Activated naive CD4-positive, alpha-beta T cell treated with anti-CD3 and anti-CD28 coated beads, Interleukin-2, amount 50 U/mL, for 24 hours (primary cell): ENCODE results near the gene GNAS.

Source experiments
- H3K27ac Mint-ChIP-seq: one replicate; pipeline ENCODE4 v1.8.0; 2021; ENCODE audit warnings: mild to moderate bottlenecking, mixed read lengths
- H3K27me3 Mint-ChIP-seq: one replicate; pipeline ENCODE4 v1.8.0; 2021; ENCODE audit warnings: mixed read lengths
- H3K36me3 Mint-ChIP-seq: one replicate; pipeline ENCODE4 v1.8.0; 2021; ENCODE audit warnings: mixed read lengths
- H3K4me1 Mint-ChIP-seq: one replicate; pipeline ENCODE4 v1.8.0; 2021; ENCODE audit warnings: mixed read lengths
- H3K4me3 Mint-ChIP-seq: one replicate; pipeline ENCODE4 v1.8.0; 2021; ENCODE audit warnings: mild to moderate bottlenecking, mixed read lengths
- H3K9me3 Mint-ChIP-seq: one replicate; pipeline ENCODE4 v1.8.0; 2021; ENCODE audit warnings: mixed read lengths

Gene GNAS

GRCh38 chr20:58840816-58841538 lies 11.5 kb upstream of the GNAS start:
- H3K27me3 Mint-ChIP-seq, result peaks cover 15% of the 10 kb centered on the region

GRCh38 chr20:58841539-58842264 lies 10.8 kb upstream of the GNAS start:
- H3K9me3 Mint-ChIP-seq, result no peaks in the 10 kb centered on the region
- no peak overlapping the region for H3K27ac Mint-ChIP-seq
- peaks cover 15% of the 10 kb centered on the region for H3K27me3 Mint-ChIP-seq
- H3K36me3 Mint-ChIP-seq, result no peaks in the 10 kb centered on the region
- H3K4me1 Mint-ChIP-seq, result peaks cover 8% of the 10 kb centered on the region
- H3K4me3 Mint-ChIP-seq, result no peak overlapping the region

More at GRCh38 chr20:58840816-58841538, 11.5 kb upstream of the GNAS start:
- Mint-ChIP-seq H3K36me3 (no peaks in the 10 kb centered on the region), H3K4me1 (peaks cover 8% of the 10 kb centered on the region), H3K9me3 (no peaks in the 10 kb centered on the region), H3K4me3 (no peak overlapping the region), H3K27ac (no peak overlapping the region)

GRCh38 chr20:58842276-58842675 lies 10.2 kb upstream of the GNAS start:
- Mint-ChIP-seq H3K4me1 (peaks cover 14% of the 10 kb centered on the region), H3K27me3 (peaks cover 15% of the 10 kb centered on the region), H3K4me3 (no peak overlapping the region), H3K27ac (no peak overlapping the region), H3K9me3 (no peaks in the 10 kb centered on the region), H3K36me3 (no peaks in the 10 kb centered on the region)

GRCh38 chr20:58843128-58843556 lies 9.4 kb upstream of the GNAS start:
- no peaks in the 10 kb centered on the region for H3K9me3 Mint-ChIP-seq
- H3K4me1 Mint-ChIP-seq, result peaks cover 21% of the 10 kb centered on the region
- no peaks in the 10 kb centered on the region for H3K36me3 Mint-ChIP-seq
- H3K27ac Mint-ChIP-seq, result no peak overlapping the region
- no peak overlapping the region for H3K4me3 Mint-ChIP-seq
- H3K27me3 Mint-ChIP-seq, result peaks cover 15% of the 10 kb centered on the region

GRCh38 chr20:58845706-58846105 lies 6.8 kb upstream of the GNAS start:
- Mint-ChIP-seq H3K9me3 (no peaks in the 10 kb centered on the region), H3K27ac (no peak overlapping the region), H3K4me1 (peaks cover 29% of the 10 kb centered on the region), H3K4me3 (no peak overlapping the region), H3K27me3 (peaks cover 14% of the 10 kb centered on the region), H3K36me3 (no peaks in the 10 kb centered on the region)

GRCh38 chr20:58847463-58847862 lies 5.1 kb upstream of the GNAS start:
- Mint-ChIP-seq H3K27me3 (peaks cover 8% of the 10 kb centered on the region), H3K9me3 (no peaks in the 10 kb centered on the region), H3K4me1 (peaks cover 35% of the 10 kb centered on the region), H3K36me3 (no peaks in the 10 kb centered on the region), H3K4me3 (no peak overlapping the region), H3K27ac (no peak overlapping the region)

GRCh38 chr20:58850693-58851174 lies 1.8 kb upstream of the GNAS start, which contains the start of gene GNAS-AS1:
Gene GNAS-AS1, minus strand, starts transcription at chr20:58850902.
- Mint-ChIP-seq H3K27me3 (peaks cover 7% of the 10 kb centered on the region), H3K36me3 (peaks cover 1% of the 10 kb centered on the region), H3K4me1 (peaks cover 40% of the 10 kb centered on the region), H3K27ac (peak within 1 kb of the TSS; percentile 17), H3K4me3 (peak within 1 kb of the TSS; percentile 95), H3K9me3 (no peaks in the 10 kb centered on the region)

- Mint-ChIP-seq H3K27ac (no peak overlapping the region), H3K27me3 (peaks cover 9% of the 10 kb centered on the region), H3K36me3 (peaks cover 1% of the 10 kb centered on the region), H3K9me3 (no peaks in the 10 kb centered on the region), H3K4me1 (peaks cover 40% of the 10 kb centered on the region), H3K4me3 (peak overlapping the region; percentile 95)
Observed at GRCh38 chr20:58851221-58851968, 1.1 kb upstream of the GNAS start.

- peaks cover 37% of the 10 kb centered on the region for H3K4me1 Mint-ChIP-seq
- H3K9me3 Mint-ChIP-seq, result no peaks in the 10 kb centered on the region
- peaks cover 1% of the 10 kb centered on the region for H3K36me3 Mint-ChIP-seq
- H3K27ac Mint-ChIP-seq, result no peak overlapping the region
- peaks cover 9% of the 10 kb centered on the region for H3K27me3 Mint-ChIP-seq
- peak overlapping the region; percentile 95 for H3K4me3 Mint-ChIP-seq
Observed at GRCh38 chr20:58851969-58852458, 502 bp upstream of the GNAS start.

- H3K36me3 Mint-ChIP-seq, result peaks cover 1% of the 10 kb centered on the region
- no peak overlapping the region for H3K27ac Mint-ChIP-seq
- H3K9me3 Mint-ChIP-seq, result no peaks in the 10 kb centered on the region
- peaks cover 11% of the 10 kb centered on the region for H3K27me3 Mint-ChIP-seq
- H3K4me1 Mint-ChIP-seq, result peaks cover 24% of the 10 kb centered on the region
- no peak overlapping the region for H3K4me3 Mint-ChIP-seq
Observed at GRCh38 chr20:58853466-58853865, 950 bp downstream of the GNAS start.

- Mint-ChIP-seq H3K4me3 (peak overlapping the region; percentile 68), H3K4me1 (peaks cover 22% of the 10 kb centered on the region), H3K27ac (no peak overlapping the region), H3K36me3 (peaks cover 1% of the 10 kb centered on the region), H3K27me3 (peaks cover 11% of the 10 kb centered on the region), H3K9me3 (no peaks in the 10 kb centered on the region)
Observed at GRCh38 chr20:58853976-58854637, 1.6 kb downstream of the GNAS start.

- Mint-ChIP-seq H3K36me3 (peaks cover 1% of the 10 kb centered on the region), H3K4me1 (peaks cover 22% of the 10 kb centered on the region), H3K9me3 (no peaks in the 10 kb centered on the region), H3K27ac (no peak overlapping the region), H3K4me3 (peak overlapping the region; percentile 44), H3K27me3 (peaks cover 9% of the 10 kb centered on the region)
Observed at GRCh38 chr20:58854638-58855471, 2.3 kb downstream of the GNAS start.

- no peak overlapping the region for H3K27ac Mint-ChIP-seq
- peaks cover 1% of the 10 kb centered on the region for H3K36me3 Mint-ChIP-seq
- no peaks in the 10 kb centered on the region for H3K9me3 Mint-ChIP-seq
- peak overlapping the region; percentile 56 for H3K4me3 Mint-ChIP-seq
- H3K27me3 Mint-ChIP-seq, result peaks cover 11% of the 10 kb centered on the region
- peaks cover 15% of the 10 kb centered on the region for H3K4me1 Mint-ChIP-seq
Observed at GRCh38 chr20:58855506-58856389, 3.2 kb downstream of the GNAS start.
